ENCODE data around the gene PCBD1.
A peak's percentile ranks its signal among the peaks of the same experiment; 100 is the strongest.

Gene PCBD1

DNA sequence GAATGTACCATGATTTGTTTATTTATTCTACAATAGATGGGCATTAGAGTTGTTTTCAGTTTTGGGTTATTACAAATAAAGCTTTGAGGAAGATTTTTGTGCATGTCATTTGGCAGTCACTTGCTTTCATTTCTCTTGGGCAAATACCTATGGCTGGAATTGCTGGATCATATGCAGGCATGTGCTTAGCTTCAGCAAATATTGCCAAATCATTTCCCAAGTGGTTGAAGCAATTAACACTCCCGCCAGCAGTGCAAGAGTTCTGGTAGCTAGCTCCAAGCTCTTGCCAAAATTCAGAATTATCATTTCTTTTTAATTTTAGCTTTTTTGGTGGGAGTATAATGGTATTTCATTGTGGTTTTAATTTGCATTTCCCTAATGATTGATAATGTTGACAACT is 32.9 kb upstream of the PCBD1 start:
- TF ChIP-seq CEBPB (IDR thresholded peaks at IDR 0.05) (no peak), FOXM1 (IDR thresholded peaks at IDR 0.05; ENCODE audit: borderline replicate concordance, low read depth) (no peak), TCF12 (IDR thresholded peaks at IDR 0.05; ENCODE audit: low read depth) (no peak), EGR1 (IDR thresholded peaks at IDR 0.05) (no peak), YY1 (IDR thresholded peaks at IDR 0.05; ENCODE audit: low read depth) (no peak), TAF1 (IDR thresholded peaks at IDR 0.05; ENCODE audit: low read depth) (no peak), RAD21 (IDR thresholded peaks at IDR 0.05; ENCODE audit: low read depth) (no peak), TEAD4 (IDR thresholded peaks at IDR 0.05) (no peak), EP300 (IDR thresholded peaks at IDR 0.05; ENCODE audit: borderline replicate concordance) (no peak), ZBTB7A (IDR thresholded peaks at IDR 0.05; ENCODE audit: low read depth) (no peak), USF1 (IDR thresholded peaks at IDR 0.05) (no peak), CREB1 (IDR thresholded peaks at IDR 0.05; ENCODE audit: low read depth) (no peak)
- TF ChIP-seq, protein P1, sequence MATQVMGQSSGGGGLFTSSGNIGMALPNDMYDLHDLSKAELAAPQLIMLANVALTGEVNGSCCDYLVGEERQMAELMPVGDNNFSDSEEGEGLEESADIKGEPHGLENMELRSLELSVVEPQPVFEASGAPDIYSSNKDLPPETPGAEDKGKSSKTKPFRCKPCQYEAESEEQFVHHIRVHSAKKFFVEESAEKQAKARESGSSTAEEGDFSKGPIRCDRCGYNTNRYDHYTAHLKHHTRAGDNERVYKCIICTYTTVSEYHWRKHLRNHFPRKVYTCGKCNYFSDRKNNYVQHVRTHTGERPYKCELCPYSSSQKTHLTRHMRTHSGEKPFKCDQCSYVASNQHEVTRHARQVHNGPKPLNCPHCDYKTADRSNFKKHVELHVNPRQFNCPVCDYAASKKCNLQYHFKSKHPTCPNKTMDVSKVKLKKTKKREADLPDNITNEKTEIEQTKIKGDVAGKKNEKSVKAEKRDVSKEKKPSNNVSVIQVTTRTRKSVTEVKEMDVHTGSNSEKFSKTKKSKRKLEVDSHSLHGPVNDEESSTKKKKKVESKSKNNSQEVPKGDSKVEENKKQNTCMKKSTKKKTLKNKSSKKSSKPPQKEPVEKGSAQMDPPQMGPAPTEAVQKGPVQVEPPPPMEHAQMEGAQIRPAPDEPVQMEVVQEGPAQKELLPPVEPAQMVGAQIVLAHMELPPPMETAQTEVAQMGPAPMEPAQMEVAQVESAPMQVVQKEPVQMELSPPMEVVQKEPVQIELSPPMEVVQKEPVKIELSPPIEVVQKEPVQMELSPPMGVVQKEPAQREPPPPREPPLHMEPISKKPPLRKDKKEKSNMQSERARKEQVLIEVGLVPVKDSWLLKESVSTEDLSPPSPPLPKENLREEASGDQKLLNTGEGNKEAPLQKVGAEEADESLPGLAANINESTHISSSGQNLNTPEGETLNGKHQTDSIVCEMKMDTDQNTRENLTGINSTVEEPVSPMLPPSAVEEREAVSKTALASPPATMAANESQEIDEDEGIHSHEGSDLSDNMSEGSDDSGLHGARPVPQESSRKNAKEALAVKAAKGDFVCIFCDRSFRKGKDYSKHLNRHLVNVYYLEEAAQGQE (IDR thresholded peaks at IDR 0.05; ENCODE audit: low read depth) = no peak
- TF ChIP-seq, protein P2, sequence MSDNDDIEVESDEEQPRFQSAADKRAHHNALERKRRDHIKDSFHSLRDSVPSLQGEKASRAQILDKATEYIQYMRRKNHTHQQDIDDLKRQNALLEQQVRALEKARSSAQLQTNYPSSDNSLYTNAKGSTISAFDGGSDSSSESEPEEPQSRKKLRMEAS (IDR thresholded peaks at IDR 0.05) = no peak

DNA sequence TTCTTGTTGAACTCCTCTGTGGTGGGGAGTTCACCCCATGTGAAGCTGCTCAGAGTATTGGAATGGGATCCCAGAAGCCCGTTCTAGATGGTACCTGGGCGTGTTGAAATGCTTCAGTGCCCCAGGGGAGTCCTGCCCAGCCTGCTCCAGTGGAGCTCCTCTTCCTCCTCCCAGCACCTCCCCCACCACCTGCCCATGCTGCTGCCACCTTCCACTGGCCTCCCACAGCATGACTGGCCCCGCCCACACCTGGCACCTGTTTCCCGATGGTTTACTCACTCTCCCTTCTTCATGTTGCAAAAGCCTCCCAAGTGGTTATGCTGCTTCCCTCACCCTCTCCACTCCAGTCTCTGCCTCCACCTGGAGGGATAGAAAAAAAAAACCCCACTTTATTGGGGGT is 32.2 kb upstream of the PCBD1 start:
- TF ChIP-seq USF1 (IDR thresholded peaks at IDR 0.05) = no peak
- TF ChIP-seq, protein P2 (IDR thresholded peaks at IDR 0.05) = peak; percentile 47; the same call in 1 of the 2 replicates
- TF ChIP-seq YY1 (IDR thresholded peaks at IDR 0.05; ENCODE audit: low read depth) = no peak
- TF ChIP-seq EP300 (IDR thresholded peaks at IDR 0.05; ENCODE audit: borderline replicate concordance) = no peak
- no peak for TF ChIP-seq CEBPB (IDR thresholded peaks at IDR 0.05)
- peak; percentile 16; the same call in 1 of the 2 replicates for TF ChIP-seq RAD21 (IDR thresholded peaks at IDR 0.05; ENCODE audit: low read depth)
- TF ChIP-seq NFIC (IDR thresholded peaks at IDR 0.05) = no peak
- no peak for TF ChIP-seq TAF1 (IDR thresholded peaks at IDR 0.05; ENCODE audit: low read depth)
- TF ChIP-seq CREB1 (IDR thresholded peaks at IDR 0.05; ENCODE audit: low read depth) = no peak
- TF ChIP-seq TCF12 (IDR thresholded peaks at IDR 0.05; ENCODE audit: low read depth) = no peak
- TF ChIP-seq, protein P1 (IDR thresholded peaks at IDR 0.05; ENCODE audit: low read depth) = no peak
- TF ChIP-seq FOXM1 (IDR thresholded peaks at IDR 0.05; ENCODE audit: borderline replicate concordance, low read depth) = no peak
- TF ChIP-seq EGR1 (IDR thresholded peaks at IDR 0.05) = no peak
- TF ChIP-seq TEAD4 (IDR thresholded peaks at IDR 0.05) = no peak
- TF ChIP-seq ZBTB7A (IDR thresholded peaks at IDR 0.05; ENCODE audit: low read depth) = no peak

DNA sequence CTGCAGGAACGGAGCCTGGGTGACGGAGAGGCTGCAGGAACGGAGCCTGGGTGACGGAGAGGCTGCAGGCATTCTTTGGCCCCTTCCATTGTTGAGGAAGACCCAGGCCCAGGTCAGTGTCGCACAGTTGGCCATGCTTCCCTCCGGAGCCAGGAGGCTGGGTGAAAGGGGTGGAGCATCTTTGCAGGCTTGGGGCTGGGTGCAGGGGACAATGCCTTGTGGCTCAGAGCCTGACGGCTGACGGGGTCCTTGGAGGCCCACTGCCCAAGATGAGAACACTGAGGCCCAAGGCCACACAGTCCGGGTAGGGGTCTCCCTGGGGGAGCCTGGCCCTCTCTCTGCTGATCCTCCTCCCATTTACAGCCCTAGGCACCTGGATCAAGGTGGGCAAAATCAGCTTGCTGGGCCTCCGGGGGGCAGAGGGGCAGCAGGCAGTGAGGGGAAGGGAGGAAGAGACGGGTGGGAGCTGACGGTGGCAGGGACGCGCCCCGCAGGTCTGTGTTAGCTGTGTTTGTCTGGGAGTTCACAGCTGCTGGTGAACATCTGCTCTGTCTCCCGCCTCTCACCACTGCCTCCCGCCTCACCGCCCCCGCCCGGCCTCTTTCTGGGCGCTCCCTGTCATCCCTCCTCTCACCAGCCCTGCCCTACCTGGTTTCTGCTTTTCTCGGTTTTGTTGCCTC is 30.6 kb upstream of the PCBD1 start:
- TF ChIP-seq, protein P1 (IDR thresholded peaks at IDR 0.05; ENCODE audit: low read depth) = no peak
- TF ChIP-seq NFIC (IDR thresholded peaks at IDR 0.05) = no peak
- TF ChIP-seq, protein P2 (IDR thresholded peaks at IDR 0.05) = no peak
- no peak for TF ChIP-seq CREB1 (IDR thresholded peaks at IDR 0.05; ENCODE audit: low read depth)
- TF ChIP-seq TCF12 (IDR thresholded peaks at IDR 0.05; ENCODE audit: low read depth) = no peak
- TF ChIP-seq USF1 (IDR thresholded peaks at IDR 0.05) = no peak
- no peak for TF ChIP-seq EP300 (IDR thresholded peaks at IDR 0.05; ENCODE audit: borderline replicate concordance)
- no peak for TF ChIP-seq TAF1 (IDR thresholded peaks at IDR 0.05; ENCODE audit: low read depth)
- no peak for TF ChIP-seq ZBTB7A (IDR thresholded peaks at IDR 0.05; ENCODE audit: low read depth)
- no peak for TF ChIP-seq RAD21 (IDR thresholded peaks at IDR 0.05; ENCODE audit: low read depth)
- no peak for TF ChIP-seq YY1 (IDR thresholded peaks at IDR 0.05; ENCODE audit: low read depth)
- TF ChIP-seq EGR1 (IDR thresholded peaks at IDR 0.05) = no peak
- TF ChIP-seq TEAD4 (IDR thresholded peaks at IDR 0.05) = no peak
- no peak for TF ChIP-seq FOXM1 (IDR thresholded peaks at IDR 0.05; ENCODE audit: borderline replicate concordance, low read depth)
- no peak for TF ChIP-seq CEBPB (IDR thresholded peaks at IDR 0.05)
